Mucosa of gallbladder (tissue), 1 donor: Measurements from ENCODE around the gene TAF5L. TPM values are rescaled to one million over a fixed set of nuclear protein-coding genes. Genes with fewer than 3 reads are reported as not detected.

Experiments used
- DNase-seq: peaks from one replicate; pipeline ENCODE4 v3.0.0-alpha.2; 2020; ENCODE audit warnings: low spot score
- total RNA-seq: library from RNA; stranded (reverse); gene quantifications from one replicate; pipeline ENCODE4 v1.2.1, GENCODE V29; 2021
- donor health status: DM: no; HTN: no; CAD: no.

The TAF5L gene
- total RNA-seq: 21.5 TPM

DNA sequence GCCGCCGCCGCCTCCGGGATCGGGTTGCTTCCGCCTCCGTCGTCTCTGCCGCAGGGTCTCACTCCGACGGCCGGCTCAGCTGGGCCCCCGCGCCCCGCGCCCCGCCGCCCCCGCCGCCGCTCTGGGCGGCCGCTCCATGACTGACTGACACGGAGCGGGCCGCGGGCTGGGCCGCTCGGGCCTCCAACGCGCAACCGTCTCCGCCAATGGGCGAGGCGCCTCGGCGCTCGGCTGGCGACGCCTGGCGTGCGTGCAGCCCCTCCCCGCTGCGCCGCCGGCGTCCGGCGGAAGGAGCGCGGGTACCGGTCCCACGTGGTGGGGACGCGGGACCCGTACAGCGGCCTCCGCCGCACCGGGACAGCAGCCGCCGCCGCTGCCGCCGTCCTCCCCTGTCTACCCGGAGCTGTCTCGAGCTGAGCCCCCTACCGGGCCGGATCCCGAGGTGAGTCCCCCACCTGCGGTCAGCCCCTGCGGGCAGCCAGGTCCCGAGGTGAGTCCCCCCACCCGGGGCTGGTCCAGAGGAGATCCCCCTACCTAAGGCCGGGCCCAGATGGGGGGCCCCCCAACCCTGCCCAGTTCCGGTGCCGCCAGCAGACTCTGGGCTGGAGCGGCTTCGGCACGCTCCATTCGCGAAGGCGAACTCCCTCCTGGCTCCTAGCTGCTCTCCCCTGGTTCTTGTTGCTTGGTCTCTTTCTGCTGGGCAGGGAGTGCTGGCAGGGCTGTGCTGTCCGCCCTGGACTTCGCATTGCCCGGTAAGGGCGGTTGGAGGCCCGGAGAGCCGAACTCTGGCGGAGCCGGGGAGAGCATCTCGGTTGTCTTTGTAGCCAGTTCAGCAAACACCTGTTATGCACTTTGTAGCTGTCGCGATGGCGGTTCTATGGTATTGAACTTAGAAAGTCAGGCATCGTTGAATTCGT, at the start of gene TAF5L, which contains the start of gene URB2:
TAF5L (minus strand) TSS at position 208 of the 917 bp plus-strand sequence. CDS start 11,640 bp downstream, outside the sequence.
URB2 (plus strand) TSS at position 333 of the 917 bp plus-strand sequence. CDS start 1,387 bp downstream, outside the sequence.
- peak; percentile 87 for DNase-seq

DNA sequence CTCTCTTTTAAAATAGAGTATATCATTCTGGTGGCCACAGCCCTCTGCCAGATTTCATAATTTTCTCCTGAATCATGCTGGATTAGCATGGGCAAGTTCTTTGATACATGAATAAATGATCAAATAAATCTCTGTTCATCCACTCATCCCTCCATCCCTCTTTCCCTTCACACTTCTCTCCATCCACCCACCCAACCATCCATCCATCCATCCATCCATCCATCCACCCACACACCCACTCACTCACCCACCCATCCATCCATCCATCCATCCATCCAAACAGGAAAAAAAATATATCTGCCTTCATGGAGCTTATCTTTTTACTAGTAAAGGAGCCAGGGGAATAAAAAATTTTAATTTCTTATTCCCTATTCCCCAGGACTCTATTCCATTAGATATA, 49.5 kb upstream of the TAF5L start:
- no peak for DNase-seq

DNA sequence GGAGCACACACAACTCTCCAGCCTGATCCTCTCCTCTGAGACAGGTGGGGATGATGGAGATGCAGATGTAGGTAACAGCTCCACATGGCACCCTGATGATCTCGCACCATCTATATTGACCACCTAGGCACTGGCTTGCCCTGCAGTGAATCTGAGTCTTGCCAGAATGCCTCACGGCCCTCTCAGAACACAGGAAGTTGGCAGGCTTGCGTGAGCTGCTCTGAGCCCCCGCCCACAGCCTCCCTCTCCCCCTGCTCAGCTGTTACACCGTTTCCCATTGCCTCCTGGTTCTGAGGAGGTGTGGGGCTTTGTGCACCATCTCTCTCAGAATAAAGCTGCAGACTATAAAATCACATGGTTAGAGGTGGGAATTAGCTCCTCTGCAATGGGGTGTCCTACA, 48.1 kb upstream of the TAF5L start:
- DNase-seq: no peak

DNA sequence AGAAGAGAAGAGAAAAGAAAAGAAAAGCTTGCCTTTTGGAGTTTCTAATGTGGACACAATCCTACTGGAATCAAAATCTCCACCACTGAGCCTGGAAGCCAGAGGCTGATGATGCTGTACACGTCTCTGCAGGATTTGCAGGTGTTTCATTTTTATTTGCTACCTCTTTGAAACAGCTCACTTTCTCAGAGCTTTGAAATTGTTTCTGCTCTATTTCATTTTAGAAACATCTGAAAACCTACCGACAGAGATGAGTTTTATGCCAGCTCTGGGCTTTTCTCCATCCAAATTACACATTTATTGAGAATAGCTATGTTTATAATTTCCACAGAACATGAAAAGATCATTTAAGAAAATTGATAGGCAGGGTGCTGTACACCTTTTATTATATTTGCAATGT, 46.3 kb upstream of the TAF5L start:
- no peak for DNase-seq

DNA sequence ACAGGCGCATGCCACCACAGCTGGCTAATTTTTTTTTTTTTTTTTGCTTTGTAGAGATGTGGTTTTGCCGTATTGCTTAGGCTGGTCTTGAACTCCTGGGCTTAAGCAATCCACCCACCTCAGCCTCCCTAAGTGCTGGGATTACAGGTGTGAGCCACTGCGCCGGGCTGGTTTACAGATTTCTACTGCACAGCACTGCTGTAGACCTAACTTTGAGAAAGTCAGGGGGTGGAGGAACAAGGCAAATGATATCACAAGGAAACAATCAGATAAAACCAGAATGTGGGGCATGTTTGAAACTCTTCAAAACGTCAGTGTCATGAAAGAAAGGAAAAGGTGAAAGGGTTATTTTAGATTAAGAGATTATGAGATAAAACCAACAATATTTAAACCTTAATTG, 45.4 kb upstream of the TAF5L start:
- DNase-seq: no peak

DNA sequence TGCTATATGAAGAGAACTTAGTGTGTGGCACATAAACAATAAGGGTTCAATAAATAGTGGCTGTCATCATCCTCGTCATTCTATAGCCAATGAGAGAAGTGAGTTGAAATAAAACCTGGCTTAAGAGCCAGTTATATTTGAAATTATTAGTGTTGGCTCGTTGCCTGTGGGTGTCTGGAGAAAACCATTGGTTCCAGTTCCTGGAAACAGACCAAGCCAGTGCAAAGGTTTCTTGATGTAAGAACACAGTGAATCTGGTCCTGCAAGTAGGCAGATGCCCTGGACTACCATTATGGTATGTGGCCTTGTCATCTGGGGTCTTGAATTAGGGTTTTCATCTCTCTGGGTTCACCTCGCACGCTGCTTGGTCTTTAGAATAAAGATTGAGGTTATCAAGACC, 43.4 kb upstream of the TAF5L start:
- DNase-seq: no peak

DNA sequence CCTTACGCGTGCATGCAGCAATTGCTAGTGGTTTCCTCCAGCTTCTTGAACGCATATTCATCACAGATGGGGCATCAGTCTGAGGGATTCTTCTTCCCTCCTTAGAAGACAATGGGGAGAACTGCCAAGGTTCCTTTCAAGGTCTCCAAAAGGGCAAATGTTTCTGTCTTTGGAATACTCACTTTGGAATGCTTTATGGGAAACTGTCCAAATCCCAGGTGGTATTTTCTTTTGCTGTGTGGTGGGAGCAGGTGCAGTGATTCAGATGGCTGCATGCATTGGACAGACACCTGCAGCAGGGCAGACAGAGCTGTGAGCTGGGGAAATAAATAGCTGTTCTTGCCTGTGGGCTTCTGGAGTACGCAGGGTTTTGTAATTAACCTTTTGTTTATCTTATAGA, 40.7 kb upstream of the TAF5L start:
- no peak for DNase-seq

DNA sequence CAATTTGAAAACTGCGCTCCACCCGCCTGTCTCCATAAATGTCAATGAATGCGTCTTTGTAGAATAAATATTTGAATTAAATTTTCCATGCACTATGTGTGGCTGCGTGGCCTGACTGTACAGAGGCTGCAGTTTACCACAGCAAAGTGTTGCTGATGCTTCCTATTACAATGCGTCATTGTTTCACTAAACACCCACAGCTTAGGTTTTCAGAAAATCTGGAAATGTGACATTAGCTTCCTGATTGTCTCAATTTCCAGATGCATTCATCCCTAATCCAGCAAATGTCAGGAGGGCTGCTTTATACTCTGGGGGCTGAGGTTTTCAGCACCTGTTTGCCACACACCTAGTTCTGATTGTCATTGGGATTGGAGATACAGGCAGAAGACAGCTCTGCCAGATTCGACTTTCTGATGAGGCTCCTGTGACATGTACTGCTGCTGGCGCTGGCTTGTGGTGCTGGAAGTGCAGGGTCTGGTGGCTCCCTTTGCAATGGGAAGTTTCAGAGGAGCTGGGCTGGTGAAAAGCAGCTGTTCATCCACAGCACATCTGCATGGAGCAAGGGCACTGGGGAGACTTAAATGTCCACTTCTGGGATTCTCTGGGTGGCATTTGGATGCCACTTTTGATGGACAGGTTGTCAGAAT, 40.1 kb upstream of the TAF5L start:
- DNase-seq: no peak

DNA sequence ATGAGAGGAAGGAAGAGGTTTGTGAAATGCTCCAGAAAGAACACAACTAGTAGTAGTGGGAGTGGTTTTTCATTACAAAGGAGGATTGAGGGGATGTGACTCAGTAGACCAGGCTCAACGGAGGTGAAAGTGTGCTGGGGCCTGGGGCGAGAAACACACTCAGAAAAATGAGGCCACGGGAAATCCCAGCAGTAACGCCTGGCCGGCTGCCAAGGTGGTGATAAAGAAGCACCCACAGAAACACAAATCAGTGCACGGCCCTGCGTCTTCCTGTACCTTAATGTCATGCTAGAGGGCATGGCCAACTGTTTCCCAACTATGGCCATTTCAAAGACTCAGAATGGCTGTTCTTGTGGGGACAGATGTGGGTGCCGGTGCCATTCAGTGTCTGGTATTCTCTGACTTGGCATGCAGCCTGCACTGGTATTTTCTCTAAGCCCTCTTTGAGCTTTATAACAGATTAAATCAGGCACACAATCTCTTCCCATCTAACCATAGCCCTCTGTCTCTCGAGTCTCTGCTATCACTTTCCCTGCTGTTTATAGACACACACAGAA, 38.3 kb upstream of the TAF5L start:
- DNase-seq: no peak

DNA sequence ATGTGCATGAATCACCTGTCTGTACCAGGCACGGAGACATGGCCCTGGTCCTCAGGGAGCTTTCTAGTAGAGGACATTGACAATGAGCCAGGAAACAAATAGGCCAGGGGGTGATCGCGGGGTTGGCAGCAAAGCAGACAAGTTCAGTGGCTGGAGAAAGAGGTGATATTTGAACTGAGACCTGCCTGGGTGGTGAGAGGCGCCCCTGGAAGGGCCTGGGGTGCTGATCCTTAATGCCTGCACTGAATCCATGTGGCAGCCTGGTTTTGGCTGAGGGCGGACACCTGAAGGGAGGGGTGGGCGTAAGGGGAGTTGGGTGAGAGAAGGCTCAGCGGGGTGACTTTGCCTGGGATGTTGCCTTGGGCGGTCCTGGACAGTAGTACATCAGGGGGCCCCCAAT, 36.0 kb upstream of the TAF5L start:
- no peak for DNase-seq

DNA sequence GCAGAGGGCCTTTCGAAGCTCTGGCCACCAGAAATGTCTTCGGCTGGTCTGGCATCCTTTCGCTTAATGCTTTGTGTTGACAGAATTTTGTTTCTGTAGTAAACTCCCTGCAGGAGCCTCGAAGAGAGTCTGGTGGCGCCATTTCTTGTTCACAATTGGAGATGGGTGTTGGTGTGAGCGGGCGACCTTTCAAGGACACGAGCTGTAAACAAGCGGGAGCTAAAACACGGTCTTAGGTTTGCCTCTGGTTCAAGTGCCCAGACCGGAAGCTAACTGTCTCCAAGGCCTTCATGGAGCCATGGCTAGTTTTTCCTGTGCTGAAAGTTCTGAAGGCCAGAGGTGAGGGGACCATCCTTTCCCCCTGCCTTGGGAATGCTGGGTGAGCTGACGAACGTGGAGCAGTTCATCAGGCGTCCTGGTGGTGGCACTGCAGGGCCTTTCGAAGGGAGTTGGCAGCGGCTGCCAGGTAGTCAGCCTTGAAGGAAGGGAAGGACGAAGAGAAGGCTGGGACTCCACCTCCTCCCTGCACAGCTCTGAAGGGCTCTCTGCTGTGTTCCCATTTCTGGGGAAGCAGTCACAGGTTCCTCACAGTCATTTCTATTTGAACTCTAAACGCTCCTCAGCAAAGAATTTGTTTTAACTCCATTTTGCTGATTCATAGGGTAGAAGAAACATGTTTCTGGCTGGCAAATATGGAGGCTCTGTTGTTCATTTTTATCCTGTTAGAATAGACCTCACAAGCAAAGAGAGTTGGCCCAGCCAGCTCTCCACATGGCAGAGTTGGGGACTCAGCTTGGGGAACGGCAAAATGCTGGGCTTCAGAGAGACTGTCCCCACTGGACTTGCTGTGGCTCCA, 35.3 kb upstream of the TAF5L start:
- peak; percentile 79 for DNase-seq

DNA sequence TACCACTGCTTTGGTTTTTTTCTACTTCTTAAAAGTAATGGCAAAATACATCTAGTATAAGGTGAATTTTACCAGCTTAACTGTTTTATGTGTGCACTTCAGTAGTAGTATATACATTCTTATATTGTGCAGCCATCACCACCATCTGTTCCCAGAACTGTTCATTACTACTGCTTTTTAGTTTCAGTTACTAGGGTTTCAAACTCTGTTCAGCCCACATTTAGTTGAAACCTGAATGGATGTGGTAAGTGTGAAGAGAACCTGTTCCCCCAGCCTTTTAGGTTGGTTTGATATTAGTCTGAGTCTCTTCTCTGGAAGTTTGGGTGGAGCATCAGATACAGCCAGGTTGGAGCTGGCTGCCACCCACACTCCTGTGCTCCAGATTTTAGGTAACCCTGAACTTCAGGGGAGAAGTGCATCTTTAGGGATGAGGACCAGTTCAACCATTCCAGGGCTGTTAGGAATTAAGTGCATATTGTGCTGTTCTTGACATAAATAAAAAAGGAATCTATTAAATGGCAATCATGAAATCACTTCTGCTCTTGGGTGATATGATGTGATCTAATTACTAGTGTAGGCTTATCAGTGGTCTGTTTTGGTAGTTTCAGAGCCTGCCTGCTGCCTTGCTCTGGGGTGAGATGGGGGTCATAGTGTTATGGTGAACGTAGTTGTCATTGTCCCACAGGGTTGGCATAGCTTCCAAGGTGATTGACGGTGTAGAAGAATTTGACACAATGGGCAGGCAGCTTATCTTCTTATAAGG, 32.3 kb upstream of the TAF5L start:
- DNase-seq: no peak

DNA sequence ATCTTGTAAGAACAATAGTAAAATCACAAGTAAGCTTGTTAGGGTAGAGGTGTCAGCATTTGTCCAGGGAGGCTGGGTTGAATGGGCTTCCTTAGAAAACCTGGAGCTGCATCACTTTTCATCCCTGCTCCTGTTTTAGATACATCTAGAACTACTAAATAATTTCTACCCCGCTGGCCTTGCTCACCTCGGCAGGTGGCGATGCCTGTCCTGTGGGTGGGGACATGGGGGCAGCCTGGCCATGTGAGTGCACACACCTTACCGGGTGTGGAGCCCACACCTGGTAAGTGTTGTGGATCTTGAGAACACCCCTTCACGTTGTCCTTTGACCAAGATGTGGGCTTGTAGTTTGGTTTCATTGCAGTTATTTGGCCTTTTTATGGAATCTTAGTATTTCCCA, 29.9 kb upstream of the TAF5L start:
- no peak for DNase-seq

DNA sequence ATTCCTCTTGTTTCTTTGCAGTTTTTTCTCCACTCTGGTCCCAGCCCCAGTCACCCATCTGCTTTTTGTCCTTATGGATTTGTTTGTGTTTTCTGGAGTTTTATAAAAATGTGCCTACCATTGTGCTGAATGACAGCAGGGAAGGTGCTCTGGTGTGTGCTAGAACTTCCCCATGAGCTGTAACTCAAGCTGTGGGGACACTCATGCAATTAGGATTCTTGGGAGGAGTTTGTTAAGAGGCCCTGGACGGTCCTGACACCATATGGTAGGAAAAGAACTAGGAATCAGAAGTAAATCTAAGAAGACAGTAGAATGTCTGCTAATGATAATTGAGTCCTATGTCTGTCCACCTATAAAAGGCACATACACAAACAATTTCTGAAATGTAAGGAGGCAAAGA, 27.5 kb upstream of the TAF5L start:
- no peak for DNase-seq

DNA sequence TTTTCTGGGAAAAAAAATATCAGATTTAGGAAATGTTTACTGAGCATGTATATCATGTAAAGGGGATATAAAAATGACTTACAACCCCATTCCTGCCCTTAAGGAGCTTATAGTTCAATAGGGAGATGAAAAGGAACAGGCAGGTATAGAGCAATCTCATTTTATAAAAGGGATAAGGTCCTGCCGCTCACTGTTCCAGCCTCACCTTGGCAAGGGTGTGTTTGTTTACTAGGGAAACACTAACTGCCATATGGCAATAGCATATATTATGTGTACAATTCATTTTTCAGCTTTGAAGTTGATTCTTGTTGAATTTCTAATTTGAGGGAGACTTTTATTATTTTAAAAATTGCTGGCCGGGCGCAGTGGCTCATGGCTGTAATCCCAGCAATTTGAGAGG, 25.6 kb upstream of the TAF5L start:
- no peak for DNase-seq

DNA sequence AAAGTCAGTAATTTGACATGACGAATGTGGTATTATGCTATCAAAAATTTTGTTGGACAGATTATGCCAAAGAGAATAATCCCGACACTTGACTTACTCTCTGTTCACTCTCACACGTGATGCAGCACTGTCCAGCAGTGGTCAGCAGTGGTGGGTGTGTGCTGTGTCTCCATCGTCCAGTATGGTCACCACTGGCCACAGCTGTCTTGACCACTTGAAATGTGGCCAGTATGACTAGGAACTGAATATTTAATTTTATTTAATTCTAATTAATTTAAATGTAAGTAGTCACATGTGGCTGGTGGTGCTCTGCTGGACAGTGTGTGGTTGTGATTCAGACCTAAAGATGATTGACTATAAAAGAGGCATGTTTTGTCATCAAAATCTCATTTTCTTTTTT, 24.1 kb upstream of the TAF5L start:
- no peak for DNase-seq

DNA sequence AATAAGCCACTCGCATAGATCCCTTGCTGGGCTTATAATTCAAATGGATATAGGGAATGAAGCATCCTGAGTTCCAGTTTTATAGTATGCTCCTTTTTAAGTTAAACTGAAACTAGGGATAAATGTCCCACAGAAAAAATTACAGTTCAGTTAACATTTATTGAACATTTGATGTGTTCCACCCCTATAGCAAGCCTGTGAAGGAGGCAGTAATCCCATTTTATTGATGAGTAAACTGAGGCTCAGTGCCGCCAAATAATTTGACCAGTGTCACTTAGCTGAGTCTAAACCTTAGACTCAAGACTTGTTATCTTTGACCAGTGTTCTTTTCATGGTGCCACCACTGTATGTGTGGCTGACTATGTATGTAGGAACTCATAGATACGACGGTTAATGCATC, 22.5 kb upstream of the TAF5L start:
- no peak for DNase-seq

DNA sequence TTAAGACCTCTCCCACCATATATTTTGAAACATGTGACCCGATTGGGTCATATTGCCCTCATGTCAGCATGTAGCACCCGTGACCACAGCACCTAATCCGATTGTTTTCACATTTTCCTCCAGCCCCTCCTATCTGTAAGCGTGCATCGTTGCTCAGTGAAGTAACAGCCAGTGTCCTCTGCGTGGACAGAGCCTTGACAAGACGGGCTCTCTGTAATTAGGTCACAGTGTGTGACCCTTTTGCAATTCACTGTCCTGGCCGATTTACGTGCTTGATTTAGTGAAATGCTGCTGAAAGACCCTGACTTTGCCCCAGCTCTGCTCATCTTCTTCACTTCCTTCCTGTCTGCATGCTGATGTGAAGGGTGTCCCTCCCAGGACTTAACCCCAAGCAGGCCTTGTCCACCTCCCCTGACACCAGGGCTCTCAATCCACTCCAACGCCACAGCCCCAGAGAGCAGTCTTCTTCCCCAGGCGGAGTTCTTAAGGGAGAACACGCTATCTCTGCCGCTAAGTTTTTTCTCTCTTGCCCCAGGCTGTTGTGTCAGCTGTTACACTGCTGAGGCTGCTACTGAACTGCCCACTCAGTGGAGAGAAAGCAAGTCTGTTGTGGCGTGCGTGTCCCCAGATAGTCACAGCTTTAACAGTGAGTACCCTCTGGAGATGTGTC, 19.5 kb upstream of the TAF5L start:
- DNase-seq: no peak

DNA sequence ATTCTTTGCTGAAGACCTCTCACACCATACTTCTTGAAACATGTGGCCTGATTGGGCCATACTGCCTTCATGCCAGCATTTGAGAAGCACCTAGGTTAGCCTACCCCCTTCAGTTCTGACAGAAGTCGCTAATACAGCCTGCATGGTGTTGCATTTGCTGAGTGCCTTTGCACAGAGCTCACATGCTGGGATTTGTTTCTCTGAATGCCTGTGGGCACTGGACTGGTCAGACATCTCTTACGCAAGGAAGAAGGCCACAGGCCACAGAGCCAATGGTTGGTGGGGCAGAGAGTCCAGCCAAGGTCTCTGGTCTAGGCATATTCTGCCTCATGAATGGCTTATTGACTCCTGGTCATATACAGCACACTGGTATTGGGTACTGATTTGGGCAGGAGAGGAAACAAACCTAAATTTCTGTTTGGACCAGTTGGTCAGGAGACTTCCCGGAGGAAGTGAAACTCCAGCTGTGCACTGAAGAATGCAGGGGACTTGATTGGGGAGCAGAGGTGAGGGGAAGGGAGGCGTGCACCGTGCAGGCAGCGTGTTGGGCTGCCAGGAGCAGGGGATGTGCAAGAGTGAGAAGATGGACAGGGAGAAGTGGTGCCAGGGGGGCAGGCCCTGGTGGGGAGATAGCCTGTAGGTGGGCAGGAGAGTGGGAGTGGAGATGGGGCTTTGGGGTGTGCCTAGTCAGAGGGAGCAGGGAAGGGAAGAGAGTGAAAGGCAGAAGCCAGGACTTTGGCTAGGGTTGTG, 18.2 kb upstream of the TAF5L start:
- no peak for DNase-seq

DNA sequence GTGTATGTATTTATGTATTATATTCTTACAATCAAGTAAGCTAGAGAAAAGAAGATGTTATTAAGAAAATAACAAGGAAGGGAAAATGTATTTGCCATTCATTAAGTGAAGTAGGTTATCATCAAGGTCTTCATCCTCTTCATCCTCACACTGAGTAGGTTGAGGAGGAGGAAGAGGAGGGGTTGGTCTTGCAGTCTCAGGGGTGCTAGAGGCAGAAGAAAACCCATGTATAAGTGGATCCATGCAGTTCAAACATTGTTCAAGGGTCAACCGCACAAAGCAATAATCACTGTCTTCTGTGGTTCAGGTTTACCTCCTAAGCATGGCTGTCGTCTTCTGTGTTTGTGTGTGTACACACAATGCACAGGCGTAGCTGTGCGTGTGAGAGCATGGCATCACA, 17.0 kb upstream of the TAF5L start:
- no peak for DNase-seq
